PC-3 (cell line): ENCODE measurements around the gene SHOX. TPM values are rescaled to one million over a fixed set of nuclear protein-coding genes. Genes with fewer than 3 reads are reported as not detected.

ENCODE experiments used
- ATAC-seq: fragments of 200-7000 bp; cut with Tn5 transposase; 2 replicates; pipeline ENCODE4 v1.9.1; 2020; ENCODE audit warnings: mild to moderate bottlenecking, moderate library complexity
- BruUV-seq: library from RNA; stranded (reverse); fragments of 400-500 nt; replicated peaks from 2 replicates; lab custom pipeline; 2021; lab: Mats Ljungman, UMichigan
- CTCF ChIA-PET: fragments of 300-600 bp; sonication (Branson Sonifier 250); formaldehyde crosslinking; loops from one replicate; lab custom pipeline; 2022; ENCODE audit warnings: antibody characterized with exemption; lab: Charles Lee
- POLR2A ChIA-PET: fragments of 300-600 bp; sonication (Branson Sonifier 250); formaldehyde crosslinking; loops from one replicate; lab custom pipeline; 2022; ENCODE audit warnings: antibody characterized with exemption; ENCODE audit not compliant: unreplicated experiment; lab: Charles Lee
- DNase-seq: peaks from one replicate; pipeline ENCODE4 v3.0.0-alpha.2; 2015
- H2AFZ ChIP-seq: fragments of 300-600 bp; sonication (generic); 2 replicates; pipeline ENCODE4 v1.6.0; 2016; ENCODE audit warnings: antibody characterized with exemption, low read length
- H3F3A ChIP-seq: fragments of 300-600 bp; sonication (generic); one replicate; pipeline ENCODE4 v1.6.0; 2017; ENCODE audit warnings: antibody characterized with exemption, low read length, control low read depth, mild to moderate bottlenecking; ENCODE audit not compliant: unreplicated experiment
- H3K27ac ChIP-seq: fragments of 300-600 bp; sonication (generic); 2 replicates; pipeline ENCODE4 v1.5.1; 2016; ENCODE audit warnings: mild to moderate bottlenecking, low read length
- H3K27me3 ChIP-seq: fragments of 300-600 bp; sonication (generic); 2 replicates; pipeline ENCODE4 v1.6.1; 2016; ENCODE audit warnings: low read length, mixed read lengths
- H3K36me3 ChIP-seq: fragments of 300-600 bp; sonication (generic); 2 replicates; pipeline ENCODE4 v1.6.1; 2016; ENCODE audit warnings: low read depth, mixed run types, low read length, mixed read lengths
- H3K4me1 ChIP-seq: fragments of 300-600 bp; sonication (generic); 2 replicates; pipeline ENCODE4 v1.5.1; 2016; ENCODE audit warnings: low read length; ENCODE audit not compliant: insufficient read depth
- H3K4me2 ChIP-seq: fragments of 300-600 bp; sonication (generic); 2 replicates; pipeline ENCODE4 v1.6.0; 2016; ENCODE audit warnings: low read length
- H3K4me3 ChIP-seq: fragments of 300-600 bp; sonication (generic); 2 replicates; pipeline ENCODE4 v1.5.1; 2016; ENCODE audit warnings: mild to moderate bottlenecking, low read length, mixed read lengths
- H3K79me2 ChIP-seq: fragments of 300-600 bp; sonication (generic); 2 replicates; pipeline ENCODE4 v1.6.1; 2017; ENCODE audit warnings: low read length, mixed read lengths
- H3K9ac ChIP-seq: fragments of 300-600 bp; sonication (generic); 2 replicates; pipeline ENCODE4 v1.6.0; 2016; ENCODE audit warnings: mild to moderate bottlenecking, low read length
- H3K9me2 ChIP-seq: fragments of 300-600 bp; sonication (generic); replicated peaks from 2 replicates; pipeline ENCODE4 v1.6.1; 2016; ENCODE audit warnings: mixed run types, low read length, mixed read lengths
- H3K9me3 ChIP-seq: fragments of 300-600 bp; sonication (generic); 2 replicates; pipeline ENCODE4 v1.6.1; 2016; ENCODE audit warnings: low read length, mixed read lengths
- H4K20me1 ChIP-seq: fragments of 300-600 bp; sonication (generic); 2 replicates; pipeline ENCODE4 v1.6.1; 2016; ENCODE audit warnings: low read length, mixed read lengths
- EZH2 ChIP-seq: fragments of 300-600 bp; sonication (generic); IDR thresholded peaks from one replicate; pipeline ENCODE4 v1.6.1; 2017; ENCODE audit warnings: antibody characterized with exemption, mild to moderate bottlenecking, low read length; ENCODE audit not compliant: unreplicated experiment
- EZH2phosphoT487 ChIP-seq: fragments of 300-600 bp; sonication (generic); IDR thresholded peaks from 2 replicates; pipeline ENCODE4 v1.6.1; 2018; ENCODE audit warnings: mild to moderate bottlenecking, antibody characterized with exemption, low read length, borderline replicate concordance
- intact Hi-C: fragments of 100-400 bp; cut with micrococcal nuclease; formaldehyde crosslinking; loops from 2 replicates; pipeline ENCODE4 v1.9.0; 2023
- total RNA-seq: library from RNA; depleted of rRNA; stranded (reverse); fragments of >200 nt; gene quantifications from 2 replicates; pipeline ENCODE4 v1.2.3, GENCODE V29; 2014
- TF ChIP-seq, protein P1 (sequence below): fragments of 300-600 bp; sonication (generic); conservative IDR thresholded peaks from 2 replicates; pipeline ENCODE4 v1.5.1; 2017; ENCODE audit warnings: antibody characterized with exemption, low read depth, mild to moderate bottlenecking, low read length

The SHOX gene
- total RNA-seq, 1 experiment from 2014 or later, result not detected

DNA sequence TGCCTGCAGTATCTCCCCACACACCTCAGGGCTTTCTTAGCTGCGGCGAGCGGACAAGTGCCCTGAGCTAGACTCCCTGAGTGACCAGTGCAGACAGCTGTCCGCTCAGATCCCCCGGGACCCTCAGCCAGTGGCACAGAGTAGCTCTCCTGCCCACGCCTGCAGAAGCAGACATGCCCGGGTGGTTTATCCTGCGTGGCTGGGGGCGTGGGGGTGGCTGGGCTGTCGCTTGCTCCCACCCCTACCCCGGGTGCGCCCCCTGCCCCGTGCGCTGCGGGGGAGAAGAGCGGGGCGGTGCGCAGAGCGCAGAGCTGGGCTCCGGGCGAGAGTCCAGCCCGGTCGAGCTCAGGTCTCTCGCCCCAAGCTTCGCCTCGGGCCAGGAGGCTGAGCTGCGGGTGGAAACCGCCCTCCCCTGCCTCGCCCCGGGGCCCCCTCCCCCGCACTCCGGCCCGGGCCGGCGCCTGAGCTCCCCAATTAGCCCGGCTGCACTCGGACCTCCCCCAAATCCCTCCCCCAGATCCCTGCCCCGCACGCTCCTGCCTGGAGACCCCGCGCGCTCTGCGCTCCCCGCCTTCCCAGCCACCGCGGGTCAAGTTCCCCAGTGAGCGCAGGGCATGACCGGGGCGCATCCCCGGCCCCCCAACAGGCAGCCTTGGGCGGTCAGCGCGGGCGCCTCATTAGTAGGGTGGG is 11.7 kb upstream of the SHOX start:
- ATAC-seq (no peak), DNase-seq (no peak)
- H3F3A ChIP-seq, result no peaks in the 10 kb centered on the region
- H3K4me1 ChIP-seq, result no peaks in the 10 kb centered on the region
- no peak overlapping the region for H3K4me3 ChIP-seq
- intact Hi-C loops, result no loop called here
- ChIA-PET POLR2A (no interaction called here), CTCF (no interaction called here)
- H2AFZ ChIP-seq, result no peak overlapping the region
- no peak overlapping the region for H3K4me2 ChIP-seq
- no peaks in the 10 kb centered on the region for H3K9me3 ChIP-seq
- H3K27ac ChIP-seq, result no peak overlapping the region
- BruUV-seq, result no TSS peak
- no peak overlapping the region for H3K9ac ChIP-seq
- H3K36me3 ChIP-seq, result no peaks in the 10 kb centered on the region
- H3K79me2 ChIP-seq, result no peaks in the 10 kb centered on the region
- TF ChIP-seq, protein P1, sequence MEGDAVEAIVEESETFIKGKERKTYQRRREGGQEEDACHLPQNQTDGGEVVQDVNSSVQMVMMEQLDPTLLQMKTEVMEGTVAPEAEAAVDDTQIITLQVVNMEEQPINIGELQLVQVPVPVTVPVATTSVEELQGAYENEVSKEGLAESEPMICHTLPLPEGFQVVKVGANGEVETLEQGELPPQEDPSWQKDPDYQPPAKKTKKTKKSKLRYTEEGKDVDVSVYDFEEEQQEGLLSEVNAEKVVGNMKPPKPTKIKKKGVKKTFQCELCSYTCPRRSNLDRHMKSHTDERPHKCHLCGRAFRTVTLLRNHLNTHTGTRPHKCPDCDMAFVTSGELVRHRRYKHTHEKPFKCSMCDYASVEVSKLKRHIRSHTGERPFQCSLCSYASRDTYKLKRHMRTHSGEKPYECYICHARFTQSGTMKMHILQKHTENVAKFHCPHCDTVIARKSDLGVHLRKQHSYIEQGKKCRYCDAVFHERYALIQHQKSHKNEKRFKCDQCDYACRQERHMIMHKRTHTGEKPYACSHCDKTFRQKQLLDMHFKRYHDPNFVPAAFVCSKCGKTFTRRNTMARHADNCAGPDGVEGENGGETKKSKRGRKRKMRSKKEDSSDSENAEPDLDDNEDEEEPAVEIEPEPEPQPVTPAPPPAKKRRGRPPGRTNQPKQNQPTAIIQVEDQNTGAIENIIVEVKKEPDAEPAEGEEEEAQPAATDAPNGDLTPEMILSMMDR, result no peak
- TF ChIP-seq EZH2phosphoT487, result no peak
- no peaks in the 10 kb centered on the region for H4K20me1 ChIP-seq
- no peaks in the 10 kb centered on the region for H3K9me2 ChIP-seq
- peaks cover 6% of the 10 kb centered on the region; the same call in 1 of the 2 replicates for H3K27me3 ChIP-seq

GRCh38 chrX:619451-619811 is 11.2 kb upstream of the SHOX start:
- Histone ChIP-seq H3K27me3 (peaks cover 6% of the 10 kb centered on the region; the same call in 1 of the 2 replicates), H3K4me2 (no peak overlapping the region), H4K20me1 (no peaks in the 10 kb centered on the region), H3K9me2 (no peaks in the 10 kb centered on the region), H3K4me1 (no peaks in the 10 kb centered on the region), H3K9ac (no peak overlapping the region), H3K9me3 (no peaks in the 10 kb centered on the region), H3K36me3 (no peaks in the 10 kb centered on the region), H2AFZ (no peak overlapping the region), H3K27ac (no peak overlapping the region), H3K4me3 (no peak overlapping the region), H3K79me2 (no peaks in the 10 kb centered on the region), H3F3A (no peaks in the 10 kb centered on the region)
- no TSS peak for BruUV-seq
- no peak for DNase-seq
- POLR2A ChIA-PET, result no interaction called here
- intact Hi-C loops, result no loop called here
- no peak for ATAC-seq
- TF ChIP-seq EZH2 (no peak), EZH2phosphoT487 (no peak)
- TF ChIP-seq, protein P1, result no peak
- CTCF ChIA-PET, result no interaction called here

DNA sequence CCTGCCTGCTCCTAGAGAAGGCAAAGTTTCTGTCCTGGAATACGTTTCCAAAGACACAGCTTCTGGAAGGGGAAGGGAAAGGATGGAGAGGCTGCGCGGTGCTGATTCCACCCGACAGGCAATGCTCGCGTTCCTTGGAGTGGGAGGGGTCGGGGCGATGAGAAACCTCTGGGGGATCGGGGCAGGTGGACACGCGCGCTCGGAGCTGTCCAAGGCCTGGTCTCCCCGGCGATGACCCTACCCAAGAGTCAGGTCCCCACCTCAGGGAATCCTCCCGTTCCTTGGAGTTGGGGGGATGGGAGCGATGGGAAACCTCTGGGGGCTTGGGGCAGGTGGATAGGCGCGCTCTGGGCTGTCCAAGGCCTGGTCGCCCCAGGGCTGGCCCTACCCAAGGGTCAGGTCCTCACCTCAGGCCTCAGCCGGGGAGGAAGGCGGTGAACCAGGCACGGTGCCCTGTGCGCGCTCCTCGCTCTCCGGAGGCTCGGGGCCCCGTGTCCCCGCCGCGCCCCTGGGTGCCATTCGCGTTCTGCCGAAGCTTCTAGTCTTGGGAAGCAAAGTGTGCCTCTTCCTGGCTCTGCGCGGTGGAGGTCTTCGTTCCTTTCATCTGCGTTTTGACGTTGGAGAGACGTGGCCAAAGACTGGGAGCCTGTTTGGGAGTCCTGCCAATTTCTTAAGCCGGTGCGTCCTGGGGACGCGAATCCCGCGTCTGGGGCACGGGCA is 10.6 kb upstream of the SHOX start:
- Histone ChIP-seq H3F3A (no peaks in the 10 kb centered on the region), H3K9me3 (no peaks in the 10 kb centered on the region), H3K27ac (no peak overlapping the region), H3K4me3 (no peak overlapping the region), H2AFZ (no peak overlapping the region), H3K9ac (no peak overlapping the region), H3K27me3 (peaks cover 6% of the 10 kb centered on the region; the same call in 1 of the 2 replicates), H3K4me2 (no peak overlapping the region), H4K20me1 (no peaks in the 10 kb centered on the region), H3K36me3 (no peaks in the 10 kb centered on the region), H3K79me2 (no peaks in the 10 kb centered on the region), H3K4me1 (no peaks in the 10 kb centered on the region), H3K9me2 (no peaks in the 10 kb centered on the region)
- no peak for TF ChIP-seq EZH2
- TF ChIP-seq, protein P1, result no peak
- no peak for TF ChIP-seq EZH2phosphoT487
- CTCF ChIA-PET, result no interaction called here
- POLR2A ChIA-PET, result no interaction called here
- DNase-seq, result no peak
- no peak for ATAC-seq
- no TSS peak for BruUV-seq
- intact Hi-C loops, result no loop called here
